Fibroblast of skin of back (primary cell): ENCODE data around the gene ATP2A3.

Source experiments
- DNase-seq: peaks from one replicate; pipeline ENCODE4 v3.0.0-alpha.2; 2013

The ATP2A3 gene

DNA sequence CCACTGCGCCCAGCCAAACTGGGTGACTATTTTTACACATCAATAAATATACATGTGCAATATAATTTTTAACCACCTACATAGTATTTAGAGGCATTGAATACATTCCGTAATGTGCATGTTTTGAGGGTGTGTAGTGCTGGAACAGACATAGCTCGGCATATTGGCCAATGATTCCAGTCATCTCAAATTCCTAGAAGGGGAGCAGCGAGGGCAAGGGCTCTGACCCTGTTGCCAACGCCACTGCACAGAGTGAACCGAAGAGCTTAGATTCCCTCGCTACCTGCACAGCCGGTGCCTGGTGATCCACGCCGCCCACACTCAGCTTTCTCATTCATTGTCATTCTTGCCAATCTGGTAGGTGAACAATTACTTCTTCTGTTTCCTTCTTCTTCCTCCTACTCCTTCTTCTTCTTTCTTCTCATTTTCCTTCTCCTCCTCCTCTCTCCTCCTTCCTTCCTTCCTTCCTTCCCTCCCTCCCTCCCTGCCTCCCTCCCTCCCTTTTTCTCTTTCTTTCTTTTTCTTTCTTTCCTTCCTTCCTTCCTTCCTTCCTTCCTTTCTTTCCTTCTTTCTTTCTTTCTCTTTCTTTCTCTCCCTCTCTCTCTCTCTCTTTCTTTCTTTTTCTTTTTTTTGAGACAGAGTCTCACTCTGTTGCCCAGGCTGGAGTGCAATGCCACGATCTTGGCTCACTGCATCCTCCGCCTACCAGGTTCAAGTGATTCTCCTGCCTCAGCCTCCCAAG, 26.3 kb upstream of the ATP2A3 start:
- no peak for DNase-seq

DNA sequence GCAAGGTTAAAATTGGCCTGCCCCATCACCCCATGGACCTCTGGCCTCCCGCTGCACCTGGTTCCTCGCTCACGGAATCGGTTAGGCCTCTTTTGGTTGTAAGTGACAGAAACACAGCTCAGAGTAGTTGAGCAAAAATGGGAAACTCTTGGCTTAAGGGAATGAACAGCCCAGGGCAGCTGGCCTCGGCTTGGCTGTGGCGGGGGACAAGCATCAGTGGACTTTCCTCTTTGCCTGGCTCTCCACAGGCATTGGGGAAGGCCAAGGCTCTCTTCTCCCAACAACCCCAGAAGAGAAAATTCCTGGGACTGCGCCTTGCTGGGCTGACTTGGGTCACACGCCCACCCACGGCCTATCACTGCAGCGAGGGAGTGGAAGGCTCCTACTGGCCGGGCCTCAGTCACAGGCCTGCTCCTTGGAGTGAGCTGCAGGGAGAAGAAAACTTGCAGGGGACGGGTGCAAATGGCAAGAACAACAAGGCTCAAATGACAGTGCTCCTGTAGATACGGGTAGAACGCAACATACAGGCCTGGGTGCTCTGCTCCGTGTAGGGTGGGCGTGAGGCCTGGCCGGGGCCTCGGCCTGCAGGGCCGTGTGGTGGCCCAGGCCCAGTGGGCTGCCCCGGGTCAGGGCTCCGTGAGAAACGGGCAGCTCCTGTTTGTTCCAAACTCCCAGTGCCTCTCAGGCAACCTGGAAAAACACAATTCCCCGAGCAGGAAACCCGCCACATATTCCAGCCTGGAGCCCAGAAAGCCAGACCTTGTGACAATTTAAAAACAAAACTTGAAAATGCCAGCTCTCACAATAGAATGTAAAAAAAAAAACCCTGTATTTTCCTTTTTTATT, 25.0 kb upstream of the ATP2A3 start:
- no peak for DNase-seq

DNA sequence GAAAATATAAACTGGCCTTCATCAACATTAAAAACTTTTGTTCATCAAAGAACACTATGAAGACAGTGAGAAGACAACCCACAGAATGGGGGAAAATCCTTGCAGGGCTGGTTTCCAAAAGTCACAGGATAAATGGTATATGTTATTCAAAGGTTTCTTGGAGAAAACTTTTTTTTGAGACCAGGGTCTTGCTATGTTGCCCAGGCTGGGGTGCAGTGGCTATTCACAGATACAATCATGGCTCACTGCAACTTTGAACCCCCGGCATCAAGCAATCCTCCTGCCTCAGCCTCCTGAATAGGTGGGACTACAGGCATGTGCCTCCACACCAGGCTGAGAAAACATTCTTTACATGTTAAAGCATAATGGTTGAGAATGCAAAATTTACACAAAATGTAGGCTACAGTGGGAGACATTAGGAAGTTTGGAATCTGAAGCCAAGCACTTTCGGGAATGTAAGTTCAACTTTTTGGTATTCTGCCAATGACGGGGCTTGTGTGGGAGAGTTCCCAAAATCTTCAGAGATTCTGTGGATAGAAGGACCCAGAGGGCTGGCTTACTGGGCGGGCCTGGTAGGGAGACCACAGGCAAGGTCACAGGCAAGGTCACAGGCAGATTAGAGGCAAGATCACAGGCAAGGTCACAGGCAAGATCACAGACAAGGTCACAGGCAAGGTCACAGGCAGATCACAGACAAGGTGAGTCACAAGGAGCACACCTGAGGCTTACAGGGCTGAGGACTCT, 24.2 kb upstream of the ATP2A3 start:
- DNase-seq = peak; percentile 49

DNA sequence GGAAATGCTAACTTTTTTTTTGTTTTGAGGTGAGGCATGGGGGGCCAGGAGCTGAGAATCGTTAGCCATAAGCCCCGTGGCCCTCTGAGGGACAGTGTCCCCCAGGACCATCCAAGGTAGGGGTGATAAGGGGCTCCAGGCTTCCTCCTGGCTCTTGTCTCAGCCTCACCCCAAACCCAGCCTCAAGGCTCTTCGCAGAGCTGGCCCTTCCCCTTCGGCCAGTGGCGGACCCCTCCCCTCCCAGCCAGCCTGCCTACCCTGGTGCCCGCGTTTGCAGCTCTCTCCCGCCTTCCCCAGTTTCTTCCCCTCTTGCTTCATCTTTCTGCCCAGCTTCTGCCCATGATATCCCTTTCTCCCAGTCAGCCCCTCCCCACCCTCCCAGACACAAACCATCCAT, 22.7 kb upstream of the ATP2A3 start:
- DNase-seq = no peak

DNA sequence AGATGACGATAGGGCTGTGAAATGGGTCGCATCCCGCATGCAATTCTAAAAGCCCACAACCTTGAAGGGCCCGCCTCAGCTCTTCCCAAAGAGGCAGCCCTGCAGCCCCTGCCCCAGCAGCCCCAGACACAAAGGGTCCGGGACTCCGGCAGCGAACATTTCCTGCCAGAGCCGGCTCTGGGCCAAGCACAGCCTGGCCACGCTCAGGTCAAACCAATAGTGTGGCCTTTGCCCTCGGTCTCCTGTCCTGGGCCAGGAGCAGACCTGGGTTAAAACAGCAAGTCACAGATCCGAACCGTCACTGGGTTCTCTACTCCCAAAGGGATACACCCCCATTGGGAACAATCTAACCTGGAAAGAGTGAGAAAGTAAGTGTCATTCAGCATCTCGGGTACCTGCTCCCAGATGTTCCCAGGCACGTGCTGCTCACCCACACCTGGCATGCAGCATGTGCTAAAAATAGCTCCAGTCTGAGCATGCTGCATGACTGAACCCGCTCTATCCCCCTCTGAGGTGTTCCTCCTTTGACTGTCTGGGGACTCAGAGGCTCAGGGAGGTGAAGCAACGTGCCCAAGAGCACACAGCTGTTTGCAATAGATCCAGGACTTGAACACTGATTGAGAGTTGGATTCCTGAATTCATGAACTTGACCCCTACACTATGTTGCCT, 22.2 kb upstream of the ATP2A3 start:
- no peak for DNase-seq

DNA sequence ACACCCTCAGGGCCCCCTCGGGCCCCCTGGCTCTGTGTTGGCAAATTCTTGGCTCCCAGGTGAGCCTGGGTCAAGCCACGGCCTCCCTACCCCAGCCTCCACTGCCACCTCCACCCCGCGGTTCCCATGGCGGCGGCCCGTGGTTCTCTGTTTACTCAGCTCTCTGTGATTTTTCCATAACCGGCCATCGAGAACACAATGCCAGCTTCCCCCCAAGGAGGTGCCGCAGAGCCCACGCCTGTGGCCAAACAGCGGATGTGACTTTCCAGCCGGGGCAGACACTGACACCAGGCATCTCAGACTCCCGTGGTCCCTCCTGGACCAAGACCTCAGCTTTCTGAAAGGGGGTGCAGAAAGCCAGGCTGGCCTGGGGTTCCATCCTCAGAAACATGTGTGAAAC, 21.6 kb upstream of the ATP2A3 start:
- no peak for DNase-seq

DNA sequence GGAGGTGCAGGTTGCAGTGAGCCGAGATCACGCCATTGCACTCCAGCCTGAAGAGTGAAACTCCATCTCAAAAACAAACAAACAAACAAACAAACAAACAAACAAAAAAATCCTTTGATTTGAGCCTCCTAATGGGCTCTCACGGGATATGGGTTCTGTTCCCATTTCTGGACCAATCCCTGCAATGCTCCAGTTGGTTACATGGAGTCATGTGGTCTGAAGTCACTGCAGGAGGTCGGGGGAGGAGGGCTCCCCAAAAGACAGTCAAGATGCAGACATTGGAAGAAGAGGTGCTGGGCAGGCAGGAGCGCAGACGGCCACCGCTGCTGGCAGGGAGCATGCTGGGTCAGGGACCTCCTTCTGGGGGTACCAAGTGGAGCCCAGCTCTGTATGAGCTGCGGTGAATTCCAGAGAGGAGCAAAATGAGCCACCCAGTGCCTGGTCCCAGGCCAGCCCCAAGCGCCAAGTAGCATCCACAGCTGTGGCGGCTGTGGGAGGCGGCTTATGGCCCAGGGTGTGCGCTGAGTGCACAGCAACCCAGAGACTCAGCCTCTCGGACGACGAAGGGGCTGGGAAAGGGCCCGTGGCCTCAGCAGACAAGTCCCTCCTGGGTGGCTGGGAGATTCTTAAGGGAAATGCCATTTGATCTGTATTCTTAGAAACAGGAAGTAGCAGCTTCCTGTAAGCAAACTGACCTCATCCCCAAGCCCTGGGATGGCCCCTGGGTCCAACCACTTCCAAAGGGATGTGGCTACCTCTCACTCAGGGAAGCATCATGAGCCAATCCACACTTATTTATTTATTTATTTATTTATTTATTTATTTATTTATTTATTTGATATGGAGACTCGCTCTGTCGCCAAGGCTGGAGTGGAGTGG, 19.6 kb upstream of the ATP2A3 start:
- peak; percentile 71 for DNase-seq

DNA sequence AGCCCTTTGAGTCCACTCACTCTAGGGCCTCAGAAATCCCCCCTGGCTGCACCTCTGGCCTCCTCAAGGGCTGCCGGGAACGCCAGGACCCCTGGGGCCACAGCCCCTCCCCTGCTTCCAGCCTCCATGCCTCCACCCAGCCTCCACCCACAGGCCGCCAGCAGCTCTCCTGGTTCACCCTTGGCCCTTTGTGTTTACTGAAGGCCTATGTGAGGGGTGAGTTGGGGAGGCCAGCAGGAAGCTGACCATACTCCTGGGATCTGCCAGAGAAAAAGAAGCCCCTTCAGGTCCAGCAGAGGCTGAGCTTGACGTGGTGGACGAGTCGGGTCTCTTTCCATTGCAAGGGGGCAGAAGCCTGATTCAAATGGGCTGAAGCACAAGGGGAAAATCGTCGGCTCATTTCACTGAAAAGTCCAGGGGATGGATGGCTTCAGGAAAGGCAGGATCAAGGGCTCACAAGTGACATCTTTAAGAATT, 18.3 kb upstream of the ATP2A3 start:
- no peak for DNase-seq

DNA sequence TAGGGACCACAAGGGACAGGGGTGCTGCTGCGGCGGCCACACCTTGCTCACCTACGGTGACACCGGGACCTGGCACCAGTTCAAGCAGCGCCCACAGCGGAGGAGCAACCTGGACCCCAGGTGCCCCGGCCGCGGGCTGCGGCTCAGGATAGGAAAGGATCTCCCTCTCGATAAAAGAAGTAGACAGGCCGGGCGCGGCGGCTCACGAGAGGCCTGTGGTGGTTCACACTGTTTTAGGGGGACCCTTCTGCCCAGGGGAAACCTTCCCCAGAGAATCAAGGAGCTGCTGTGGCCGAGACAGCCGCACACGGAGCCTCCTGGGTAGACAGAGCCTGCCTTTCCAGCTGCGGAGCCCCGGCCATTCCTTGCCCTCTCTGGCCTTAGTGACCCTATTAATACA, 17.9 kb upstream of the ATP2A3 start:
- no peak for DNase-seq

DNA sequence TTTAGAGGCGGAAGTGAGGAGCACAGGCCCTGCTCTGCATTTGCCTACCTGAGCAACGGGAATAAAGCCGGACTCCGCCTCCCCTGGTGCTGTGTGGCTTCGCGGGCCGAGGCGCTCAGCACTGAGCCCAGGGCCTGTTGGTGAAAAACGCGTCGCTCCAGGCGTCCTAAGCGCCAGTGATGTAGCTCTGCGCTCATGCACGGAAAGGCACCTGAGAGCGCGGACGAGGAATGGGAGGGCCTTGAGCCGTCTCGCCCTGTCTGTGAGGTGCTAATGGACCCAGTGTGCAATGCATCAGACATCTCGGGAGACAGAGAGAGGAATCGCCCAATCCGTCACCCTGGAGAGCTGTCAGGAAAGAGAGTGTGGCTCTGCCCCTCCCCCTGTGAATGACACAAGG, 17.2 kb upstream of the ATP2A3 start:
- no peak for DNase-seq

DNA sequence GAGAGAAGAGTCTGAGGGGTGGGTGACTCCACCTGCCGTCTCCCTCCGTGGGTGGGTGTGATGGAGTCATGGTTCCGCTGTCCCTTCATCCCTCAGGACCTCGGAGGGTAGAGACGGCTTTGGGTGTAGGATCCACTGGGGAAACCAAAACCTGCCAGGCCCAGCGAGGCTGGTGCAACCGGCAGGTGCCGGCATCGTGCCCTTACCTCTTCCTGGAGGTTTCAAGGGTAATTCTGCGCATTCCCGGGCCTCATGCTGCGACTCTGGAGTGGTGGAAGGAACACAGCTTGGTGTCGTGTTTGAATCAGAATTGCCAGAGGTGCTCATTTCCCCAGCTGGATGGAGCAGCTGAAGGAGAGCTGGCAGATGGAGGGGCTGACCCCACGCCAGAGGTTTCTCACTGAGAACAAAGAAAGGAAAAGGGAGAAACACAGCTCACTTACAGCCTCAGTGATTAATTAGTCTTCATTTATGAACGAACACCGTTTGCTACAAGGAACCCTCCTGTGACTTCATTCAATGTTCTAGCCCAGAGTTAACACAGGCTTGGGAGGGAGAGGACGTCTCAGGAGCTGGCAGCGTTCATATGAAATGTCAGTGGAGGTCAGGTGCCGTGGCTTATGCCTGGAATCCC, 16.3 kb upstream of the ATP2A3 start:
- DNase-seq = no peak

DNA sequence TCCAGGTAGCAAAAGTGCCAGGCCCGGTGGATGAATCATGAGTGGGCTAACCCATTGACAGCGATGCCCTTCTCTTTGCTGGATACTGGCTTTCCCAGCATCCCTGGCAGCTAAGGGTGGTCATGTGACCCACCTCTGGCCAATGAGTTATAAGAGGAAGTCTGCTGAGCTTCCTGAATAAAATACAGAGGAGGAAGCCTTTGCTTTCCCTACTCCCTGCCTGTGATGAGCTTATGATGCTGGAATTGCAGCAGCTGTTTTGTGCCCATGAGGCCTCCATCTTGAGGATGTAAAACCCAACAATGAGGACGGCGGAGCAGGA, 15.0 kb upstream of the ATP2A3 start:
- DNase-seq = no peak

DNA sequence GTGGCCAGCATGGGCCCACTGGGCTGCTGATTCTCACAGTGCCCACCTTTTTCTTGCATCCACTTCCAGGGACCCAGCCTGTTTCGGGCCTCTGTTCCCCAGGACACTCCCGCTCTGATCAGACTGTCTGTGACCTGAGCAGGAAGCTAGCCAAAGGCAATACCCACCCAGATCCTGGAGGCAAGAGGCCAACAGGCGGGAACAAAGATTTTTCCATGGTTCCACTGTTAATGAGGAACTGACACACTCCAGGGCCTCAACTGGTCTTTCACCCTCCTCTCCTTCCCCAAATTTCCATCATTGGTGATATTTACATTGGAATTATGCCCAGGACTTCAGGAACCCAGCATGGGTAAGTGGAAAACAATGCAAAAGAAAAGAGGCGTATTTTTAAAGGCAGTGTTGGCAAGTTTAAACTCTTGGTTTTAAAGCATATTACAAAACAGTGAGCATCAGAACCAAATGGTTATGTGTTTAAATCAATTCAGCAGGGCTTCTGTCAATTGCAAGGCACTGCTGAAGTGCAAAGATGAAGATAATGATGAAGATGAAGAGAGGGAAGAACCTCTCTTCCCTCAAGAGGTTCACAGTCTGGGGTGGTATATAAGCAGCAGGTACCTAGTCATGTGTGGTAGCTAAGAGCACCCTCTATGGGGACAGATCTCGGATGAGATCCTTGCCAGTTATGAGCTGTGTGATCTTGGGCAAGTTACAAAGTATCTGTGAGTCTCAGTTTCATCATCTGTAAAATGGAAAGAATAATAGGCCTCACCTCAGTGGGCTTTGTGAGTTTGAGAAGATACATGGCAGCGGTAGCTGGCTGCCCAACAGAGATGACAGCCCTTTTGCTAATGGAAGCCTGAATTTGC, 14.4 kb upstream of the ATP2A3 start:
- no peak for DNase-seq

DNA sequence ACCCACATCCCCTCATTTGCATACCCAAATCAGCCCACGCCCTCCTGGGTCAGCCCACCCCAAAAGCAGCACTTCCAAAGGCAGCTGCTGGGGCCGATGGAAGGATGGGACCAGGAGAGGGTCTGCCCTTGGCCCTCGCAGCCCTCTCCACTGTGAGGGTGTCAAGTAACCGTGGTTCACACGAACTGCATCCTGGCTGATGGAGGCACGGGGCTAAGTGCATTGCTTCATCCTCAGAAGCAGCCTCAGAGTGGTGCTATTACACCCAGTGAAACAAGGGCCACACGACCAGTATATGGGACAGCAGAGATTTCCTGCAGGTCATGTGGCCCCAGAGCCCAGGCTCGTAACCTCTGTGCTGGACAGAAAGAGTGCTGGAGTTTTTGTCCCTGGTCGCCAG, 13.2 kb upstream of the ATP2A3 start:
- DNase-seq = no peak

DNA sequence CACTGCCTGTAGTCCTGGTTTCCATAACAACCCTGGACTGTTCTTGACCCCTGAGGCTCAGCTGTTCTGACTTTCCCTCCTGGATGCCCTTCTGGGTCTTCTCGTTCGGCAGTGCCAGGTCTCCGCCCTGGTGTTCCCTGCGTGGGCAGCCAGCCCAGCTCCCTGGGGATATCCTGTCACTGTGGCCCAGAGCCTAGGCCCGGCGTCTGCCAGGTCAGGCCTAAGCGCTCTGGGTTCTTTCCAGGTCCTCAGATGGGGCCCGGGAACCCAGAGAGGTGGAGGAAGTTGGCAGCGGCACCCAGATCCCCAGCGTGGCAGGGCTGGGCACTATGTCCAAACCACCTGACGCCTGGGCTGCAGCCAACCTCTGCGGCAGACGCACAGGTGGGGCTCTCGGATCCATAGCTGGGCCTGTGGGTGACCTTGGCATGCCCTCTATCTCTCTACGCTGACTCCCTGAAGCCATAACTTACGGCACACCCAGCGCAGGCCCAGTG, 12.5 kb upstream of the ATP2A3 start:
- DNase-seq = no peak

DNA sequence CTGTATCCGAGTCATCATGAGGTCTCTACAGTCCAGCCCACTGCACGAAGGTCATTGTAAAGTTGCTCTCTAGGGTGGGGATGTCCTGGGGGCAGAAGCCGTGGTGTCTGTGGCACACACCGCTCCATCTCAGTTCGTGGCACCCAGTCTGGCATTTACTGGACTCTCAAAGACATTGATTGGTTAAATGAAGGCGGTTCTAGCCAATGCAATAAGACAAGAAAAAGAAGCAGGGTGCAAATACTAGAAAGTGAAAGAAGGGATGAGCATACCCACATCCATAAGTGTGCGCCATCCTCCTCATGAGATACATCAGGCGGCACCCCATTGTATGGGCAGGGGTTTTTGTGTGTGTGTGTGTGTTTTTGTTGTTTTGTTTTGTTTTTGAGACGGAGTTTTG, 10.7 kb upstream of the ATP2A3 start:
- DNase-seq = no peak

DNA sequence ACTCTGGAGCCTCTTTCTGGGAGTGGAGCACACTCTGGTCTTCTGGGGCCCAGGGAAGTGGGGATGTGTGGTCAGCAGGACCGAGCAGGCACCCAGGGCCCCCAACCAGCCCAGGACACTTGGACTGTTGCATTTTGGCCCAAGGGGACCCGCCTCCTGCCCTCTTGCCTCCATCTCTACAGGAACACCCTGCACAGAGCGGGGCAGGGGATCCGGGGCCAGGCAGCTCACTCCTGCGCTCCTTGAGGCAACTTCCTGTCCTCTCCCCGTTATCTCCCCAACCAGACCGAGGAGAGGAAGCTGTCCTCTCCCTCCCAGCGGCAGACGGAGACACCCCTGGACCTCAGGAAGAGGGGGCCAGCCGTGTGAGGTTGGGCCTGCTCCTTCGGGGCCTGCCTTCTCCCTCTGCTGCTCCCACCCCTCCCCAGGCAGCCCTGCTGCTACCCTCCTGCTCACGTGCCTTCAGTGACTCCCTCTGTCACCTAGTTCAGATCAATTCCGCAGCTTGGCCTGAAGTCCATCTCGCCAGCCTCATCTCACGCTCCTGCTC, 10.0 kb upstream of the ATP2A3 start:
- no peak for DNase-seq

DNA sequence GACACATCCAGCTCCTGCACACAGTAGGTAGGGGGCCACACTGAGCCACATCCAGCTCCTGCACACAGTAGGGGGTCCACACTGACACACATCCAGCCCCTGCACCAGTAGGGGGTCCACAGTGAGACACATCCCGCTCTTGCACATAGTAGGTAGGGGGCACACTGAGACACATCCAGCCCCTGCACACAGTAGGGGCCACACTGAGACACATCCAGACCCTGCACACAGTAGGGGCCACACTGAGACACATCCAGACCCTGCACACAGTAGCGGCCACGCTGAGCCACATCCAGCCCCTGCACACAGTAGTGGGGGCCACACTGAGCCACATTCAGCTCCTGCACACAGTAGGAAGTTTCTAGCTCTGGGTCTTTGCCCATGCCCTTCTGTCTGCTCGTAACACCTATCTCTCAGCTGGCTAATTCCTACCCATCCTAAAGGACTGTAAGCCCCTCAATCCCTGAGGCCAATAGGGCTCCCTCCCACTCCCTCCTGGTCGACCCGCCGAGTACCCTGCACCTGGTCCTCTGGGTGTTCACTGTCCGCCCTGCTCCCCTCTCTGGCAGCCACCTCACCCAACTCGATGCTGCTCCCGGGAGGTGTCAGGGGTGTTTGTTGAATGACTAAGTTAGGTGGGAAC, 9.4 kb upstream of the ATP2A3 start:
- DNase-seq = no peak

DNA sequence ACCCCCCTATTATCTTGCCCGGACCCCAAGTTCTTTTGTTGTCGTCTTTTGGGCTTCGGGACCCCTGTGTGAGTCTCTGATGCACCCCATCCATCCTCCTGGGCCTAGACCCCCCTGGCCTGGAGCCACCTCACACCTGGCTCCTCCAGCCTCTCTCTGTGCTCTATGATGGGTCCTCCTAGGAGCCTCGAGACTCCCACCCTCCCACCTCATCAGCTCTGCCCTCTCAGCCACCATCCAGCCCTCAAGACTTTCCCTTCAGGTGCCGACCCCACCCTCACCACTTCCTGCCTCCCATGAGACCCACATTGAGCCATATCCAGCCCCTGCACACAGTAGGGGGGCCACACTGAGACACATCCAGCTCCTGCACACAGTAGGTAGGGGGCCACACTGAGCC, 8.7 kb upstream of the ATP2A3 start:
- DNase-seq = no peak
